Stimulated activated memory B cell treated with anti-CD40 and anti-IgM and Interleukin-4, amounts not matched to agents 10 μg/mL and 1 μg/mL and 100 μg/mL, for 72 hours (primary cell): ENCODE data around the gene LPP.
"Not testable (repeated sequence)": the region's sequence is repeated elsewhere in the genome, so short reads cannot be mapped to it uniquely, and the experiment has no call there.

Source experiments
- ATAC-seq: fragments of 150-1000 bp; cut with Tn5 transposase; 2 replicates; pipeline ENCODE4 v1.10.0; 2021
- H3K27ac Mint-ChIP-seq: one replicate; pipeline ENCODE4 v1.8.0; 2022; ENCODE audit warnings: mild to moderate bottlenecking, mixed read lengths
- H3K27me3 Mint-ChIP-seq: one replicate; pipeline ENCODE4 v1.8.0; 2022; ENCODE audit warnings: mixed read lengths
- H3K36me3 Mint-ChIP-seq: one replicate; pipeline ENCODE4 v1.8.0; 2022; ENCODE audit warnings: mixed read lengths
- H3K4me1 Mint-ChIP-seq: one replicate; pipeline ENCODE4 v1.8.0; 2022; ENCODE audit warnings: mixed read lengths
- H3K4me3 Mint-ChIP-seq: one replicate; pipeline ENCODE4 v1.8.0; 2022; ENCODE audit warnings: mild to moderate bottlenecking, moderate library complexity, mixed read lengths
- H3K9me3 Mint-ChIP-seq: one replicate; pipeline ENCODE4 v1.8.0; 2022; ENCODE audit warnings: mixed read lengths

LPP gene

GRCh38 chr3:188421151-188421821 is 267.3 kb downstream of the LPP start:
- H3K4me1 Mint-ChIP-seq = peaks cover 71% of the 10 kb centered on the region

GRCh38 chr3:188421836-188422540 is 268.0 kb downstream of the LPP start:
- ATAC-seq = peak; percentile 100
- H3K27ac Mint-ChIP-seq = peak overlapping the region; percentile 81

More at GRCh38 chr3:188421151-188421821, 267.3 kb downstream of the LPP start:
- ATAC-seq = peak; percentile 18
- H3K4me3 Mint-ChIP-seq = peak overlapping the region; percentile 49
- H3K27me3 Mint-ChIP-seq = no peaks in the 10 kb centered on the region
- peaks cover 28% of the 10 kb centered on the region for H3K36me3 Mint-ChIP-seq
- peak overlapping the region; percentile 81 for H3K27ac Mint-ChIP-seq
- H3K9me3 Mint-ChIP-seq = peaks cover 18% of the 10 kb centered on the region

GRCh38 chr3:188427981-188428380 is 274.0 kb downstream of the LPP start:
- ATAC-seq, H3K4me3 Mint-ChIP-seq, H3K27me3 Mint-ChIP-seq: not testable (repeated sequence)
- Mint-ChIP-seq H3K9me3 (peaks cover 28% of the 10 kb centered on the region), H3K4me1 (peaks cover 82% of the 10 kb centered on the region), H3K36me3 (peaks cover 58% of the 10 kb centered on the region), H3K27ac (peak overlapping the region; percentile 81)

More at GRCh38 chr3:188421836-188422540, 268.0 kb downstream of the LPP start:
- peaks cover 73% of the 10 kb centered on the region for H3K4me1 Mint-ChIP-seq
- H3K36me3 Mint-ChIP-seq = peaks cover 35% of the 10 kb centered on the region
- no peaks in the 10 kb centered on the region for H3K27me3 Mint-ChIP-seq
- H3K9me3 Mint-ChIP-seq = peaks cover 23% of the 10 kb centered on the region
- H3K4me3 Mint-ChIP-seq = peak overlapping the region; percentile 49

GRCh38 chr3:188431040-188431439 is 277.1 kb downstream of the LPP start:
- peaks cover 69% of the 10 kb centered on the region for H3K4me1 Mint-ChIP-seq
- H3K36me3 Mint-ChIP-seq = peaks cover 44% of the 10 kb centered on the region
- ATAC-seq = peak; percentile 68
- H3K9me3 Mint-ChIP-seq = peaks cover 12% of the 10 kb centered on the region
- H3K27ac Mint-ChIP-seq = peak overlapping the region; percentile 99
- no peaks in the 10 kb centered on the region for H3K27me3 Mint-ChIP-seq
- H3K4me3 Mint-ChIP-seq = peak overlapping the region; percentile 42

- no peak for ATAC-seq
- peak overlapping the region; percentile 99 for H3K27ac Mint-ChIP-seq
- peaks cover 66% of the 10 kb centered on the region for H3K4me1 Mint-ChIP-seq
Measured at GRCh38 chr3:188431553-188431952, 277.6 kb downstream of the LPP start.

GRCh38 chr3:188432802-188433520 is 279.0 kb downstream of the LPP start:
- peaks cover 5% of the 10 kb centered on the region for H3K9me3 Mint-ChIP-seq
- peaks cover 67% of the 10 kb centered on the region for H3K4me1 Mint-ChIP-seq
- ATAC-seq = peak; percentile 92
- peaks cover 35% of the 10 kb centered on the region for H3K36me3 Mint-ChIP-seq
- no peaks in the 10 kb centered on the region for H3K27me3 Mint-ChIP-seq
- peak overlapping the region; percentile 99 for H3K27ac Mint-ChIP-seq
- peak overlapping the region; percentile 78 for H3K4me3 Mint-ChIP-seq

More at GRCh38 chr3:188431553-188431952, 277.6 kb downstream of the LPP start:
- peaks cover 9% of the 10 kb centered on the region for H3K9me3 Mint-ChIP-seq
- H3K36me3 Mint-ChIP-seq = peaks cover 42% of the 10 kb centered on the region
- no peak overlapping the region for H3K4me3 Mint-ChIP-seq
- no peaks in the 10 kb centered on the region for H3K27me3 Mint-ChIP-seq

- Mint-ChIP-seq H3K9me3 (peaks cover 5% of the 10 kb centered on the region), H3K4me1 (peaks cover 73% of the 10 kb centered on the region), H3K27ac (peak overlapping the region; percentile 99), H3K4me3 (peak overlapping the region; percentile 78), H3K36me3 (peaks cover 35% of the 10 kb centered on the region), H3K27me3 (no peaks in the 10 kb centered on the region)
- peak; percentile 37 for ATAC-seq
Measured at GRCh38 chr3:188433521-188434150, 279.7 kb downstream of the LPP start.

GRCh38 chr3:188434594-188434993 is 280.6 kb downstream of the LPP start:
- no peak overlapping the region for H3K4me3 Mint-ChIP-seq

GRCh38 chr3:188435266-188435665 is 281.3 kb downstream of the LPP start:
- H3K4me3 Mint-ChIP-seq = no peak overlapping the region
- H3K9me3 Mint-ChIP-seq = peaks cover 5% of the 10 kb centered on the region
- H3K36me3 Mint-ChIP-seq = peaks cover 35% of the 10 kb centered on the region
- peak overlapping the region; percentile 99 for H3K27ac Mint-ChIP-seq
- H3K27me3 Mint-ChIP-seq = no peaks in the 10 kb centered on the region
- peaks cover 80% of the 10 kb centered on the region for H3K4me1 Mint-ChIP-seq
- ATAC-seq = no peak

More at GRCh38 chr3:188434594-188434993, 280.6 kb downstream of the LPP start:
- Mint-ChIP-seq H3K27ac (peak overlapping the region; percentile 99), H3K9me3 (peaks cover 5% of the 10 kb centered on the region), H3K36me3 (peaks cover 35% of the 10 kb centered on the region), H3K27me3 (no peaks in the 10 kb centered on the region), H3K4me1 (peaks cover 78% of the 10 kb centered on the region)
- ATAC-seq = no peak

GRCh38 chr3:188437926-188438325 is 284.0 kb downstream of the LPP start:
- H3K36me3 Mint-ChIP-seq = peaks cover 27% of the 10 kb centered on the region

GRCh38 chr3:188439080-188439479 is 285.1 kb downstream of the LPP start:
- Mint-ChIP-seq H3K9me3 (peaks cover 3% of the 10 kb centered on the region), H3K36me3 (peaks cover 21% of the 10 kb centered on the region), H3K4me1 (peaks cover 75% of the 10 kb centered on the region), H3K27ac (peak overlapping the region; percentile 98), H3K27me3 (no peaks in the 10 kb centered on the region), H3K4me3 (peak overlapping the region; percentile 7)
- ATAC-seq = peak; percentile 95

More at GRCh38 chr3:188437926-188438325, 284.0 kb downstream of the LPP start:
- peaks cover 77% of the 10 kb centered on the region for H3K4me1 Mint-ChIP-seq
- H3K9me3 Mint-ChIP-seq = peaks cover 3% of the 10 kb centered on the region
- no peak for ATAC-seq
- no peak overlapping the region for H3K4me3 Mint-ChIP-seq
- H3K27me3 Mint-ChIP-seq = no peaks in the 10 kb centered on the region
- H3K27ac Mint-ChIP-seq = peak overlapping the region; percentile 98

- Mint-ChIP-seq H3K9me3 (peaks cover 7% of the 10 kb centered on the region), H3K4me3 (no peak overlapping the region)
Measured at GRCh38 chr3:188440340-188440972, 286.5 kb downstream of the LPP start.

GRCh38 chr3:188442430-188442829 is 288.5 kb downstream of the LPP start:
- ATAC-seq = peak; percentile 17
- Mint-ChIP-seq H3K9me3 (peaks cover 4% of the 10 kb centered on the region), H3K27me3 (no peaks in the 10 kb centered on the region), H3K36me3 (peaks cover 18% of the 10 kb centered on the region), H3K27ac (peak overlapping the region; percentile 98), H3K4me3 (peak overlapping the region; percentile 60), H3K4me1 (peaks cover 90% of the 10 kb centered on the region)

More at GRCh38 chr3:188440340-188440972, 286.5 kb downstream of the LPP start:
- no peaks in the 10 kb centered on the region for H3K27me3 Mint-ChIP-seq
- no peak for ATAC-seq
- peaks cover 85% of the 10 kb centered on the region for H3K4me1 Mint-ChIP-seq
- peak overlapping the region; percentile 98 for H3K27ac Mint-ChIP-seq
- H3K36me3 Mint-ChIP-seq = peaks cover 30% of the 10 kb centered on the region

GRCh38 chr3:188445175-188445574 is 291.2 kb downstream of the LPP start:
- not testable (repeated sequence) for H3K9me3 Mint-ChIP-seq, H3K27me3 Mint-ChIP-seq, ATAC-seq, H3K4me3 Mint-ChIP-seq
- H3K27ac Mint-ChIP-seq = peak overlapping the region; percentile 98
- H3K36me3 Mint-ChIP-seq = peaks cover 18% of the 10 kb centered on the region
- H3K4me1 Mint-ChIP-seq = peaks cover 74% of the 10 kb centered on the region
